Measurements from ENCODE around the gene CTNNA2.
A peak's percentile ranks its signal among the peaks of the same experiment; 100 is the strongest.

Gene CTNNA2

GRCh38 chr2:79977792-79978191, 464.9 kb downstream of the CTNNA2 start:
- no peaks in the 10 kb centered on the region for H3K9me3 ChIP-seq
- TF ChIP-seq, protein P1, sequence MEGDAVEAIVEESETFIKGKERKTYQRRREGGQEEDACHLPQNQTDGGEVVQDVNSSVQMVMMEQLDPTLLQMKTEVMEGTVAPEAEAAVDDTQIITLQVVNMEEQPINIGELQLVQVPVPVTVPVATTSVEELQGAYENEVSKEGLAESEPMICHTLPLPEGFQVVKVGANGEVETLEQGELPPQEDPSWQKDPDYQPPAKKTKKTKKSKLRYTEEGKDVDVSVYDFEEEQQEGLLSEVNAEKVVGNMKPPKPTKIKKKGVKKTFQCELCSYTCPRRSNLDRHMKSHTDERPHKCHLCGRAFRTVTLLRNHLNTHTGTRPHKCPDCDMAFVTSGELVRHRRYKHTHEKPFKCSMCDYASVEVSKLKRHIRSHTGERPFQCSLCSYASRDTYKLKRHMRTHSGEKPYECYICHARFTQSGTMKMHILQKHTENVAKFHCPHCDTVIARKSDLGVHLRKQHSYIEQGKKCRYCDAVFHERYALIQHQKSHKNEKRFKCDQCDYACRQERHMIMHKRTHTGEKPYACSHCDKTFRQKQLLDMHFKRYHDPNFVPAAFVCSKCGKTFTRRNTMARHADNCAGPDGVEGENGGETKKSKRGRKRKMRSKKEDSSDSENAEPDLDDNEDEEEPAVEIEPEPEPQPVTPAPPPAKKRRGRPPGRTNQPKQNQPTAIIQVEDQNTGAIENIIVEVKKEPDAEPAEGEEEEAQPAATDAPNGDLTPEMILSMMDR (IDR thresholded peaks at IDR 0.05; ENCODE audit: low read depth, low read length), result no peak
- no peaks in the 10 kb centered on the region for H3K4me1 ChIP-seq
- no peaks in the 10 kb centered on the region for H3K36me3 ChIP-seq
- no peaks in the 10 kb centered on the region for H3K27me3 ChIP-seq
- no peak overlapping the region for H3K4me3 ChIP-seq (ENCODE audit: low read depth, low read length)
- no peak for DNase-seq

DNA sequence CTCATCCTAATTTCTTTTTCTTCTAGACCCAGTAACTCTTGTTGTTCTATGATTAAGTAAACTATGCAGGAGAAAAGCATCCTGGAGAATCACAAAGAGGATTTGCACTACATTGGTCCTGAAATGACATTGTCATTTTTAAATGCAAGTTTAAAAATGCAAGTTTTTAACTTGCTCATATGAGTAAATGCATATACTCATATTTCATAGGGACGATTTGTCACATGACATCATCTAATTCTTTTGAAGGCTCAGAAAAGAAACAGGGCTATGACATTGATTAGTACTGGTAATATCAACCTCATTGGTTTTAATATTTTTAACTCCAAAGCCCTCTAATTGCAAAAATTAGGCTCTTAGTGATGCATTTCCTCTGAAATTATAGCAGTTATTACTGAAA, 467.3 kb downstream of the CTNNA2 start:
- no peaks in the 10 kb centered on the region for H3K27me3 ChIP-seq
- TF ChIP-seq, protein P1 (IDR thresholded peaks at IDR 0.05; ENCODE audit: low read depth, low read length), result no peak
- H3K4me3 ChIP-seq (ENCODE audit: low read depth, low read length), result no peak overlapping the region
- no peak for DNase-seq
- H3K4me1 ChIP-seq, result no peaks in the 10 kb centered on the region
- no peaks in the 10 kb centered on the region for H3K36me3 ChIP-seq
- H3K9me3 ChIP-seq, result no peaks in the 10 kb centered on the region

DNA sequence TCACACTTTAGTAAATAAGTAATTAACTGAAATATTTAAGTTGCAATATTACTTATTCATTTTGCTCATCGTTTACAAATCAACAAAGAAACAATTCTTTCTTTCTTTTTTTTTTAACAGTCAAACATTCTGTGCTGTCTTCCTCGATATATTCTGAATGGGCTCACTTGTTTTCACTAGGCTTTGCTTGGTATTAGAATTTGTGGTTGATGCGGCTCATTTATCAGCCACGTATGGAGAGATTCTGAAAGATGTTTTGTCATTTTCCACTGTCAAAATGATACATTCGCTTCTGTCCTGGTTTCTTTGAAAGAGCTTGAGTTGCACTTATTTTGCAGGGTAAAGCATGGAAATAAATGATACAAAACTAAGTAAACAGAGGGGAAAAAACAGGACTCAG, 468.0 kb downstream of the CTNNA2 start:
- H3K27me3 ChIP-seq, result no peaks in the 10 kb centered on the region
- TF ChIP-seq, protein P1 (IDR thresholded peaks at IDR 0.05; ENCODE audit: low read depth, low read length), result no peak
- H3K4me3 ChIP-seq (ENCODE audit: low read depth, low read length), result no peak overlapping the region
- no peaks in the 10 kb centered on the region for H3K4me1 ChIP-seq
- DNase-seq, result no peak
- H3K9me3 ChIP-seq, result no peaks in the 10 kb centered on the region
- no peaks in the 10 kb centered on the region for H3K36me3 ChIP-seq

DNA sequence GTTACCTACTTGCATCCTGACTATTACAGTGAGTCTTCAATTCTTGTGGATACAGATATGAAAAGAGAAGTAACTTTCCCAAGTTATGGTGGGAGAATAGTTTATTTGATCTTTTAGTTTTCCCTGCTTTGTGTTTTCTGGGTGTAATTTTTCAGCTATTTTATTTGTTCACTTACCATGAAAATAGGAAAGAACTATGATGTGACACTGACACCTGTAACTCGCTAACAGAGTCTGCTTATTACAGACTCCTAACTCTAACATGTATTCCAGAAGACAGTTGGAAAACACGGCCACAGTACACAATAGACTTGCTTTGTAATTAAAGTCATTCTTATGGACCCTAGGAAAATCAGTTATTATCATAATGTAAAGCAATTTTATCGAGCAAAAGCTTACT, 468.5 kb downstream of the CTNNA2 start:
- H3K27me3 ChIP-seq, result no peaks in the 10 kb centered on the region
- no peak for DNase-seq
- H3K4me1 ChIP-seq, result no peaks in the 10 kb centered on the region

DNA sequence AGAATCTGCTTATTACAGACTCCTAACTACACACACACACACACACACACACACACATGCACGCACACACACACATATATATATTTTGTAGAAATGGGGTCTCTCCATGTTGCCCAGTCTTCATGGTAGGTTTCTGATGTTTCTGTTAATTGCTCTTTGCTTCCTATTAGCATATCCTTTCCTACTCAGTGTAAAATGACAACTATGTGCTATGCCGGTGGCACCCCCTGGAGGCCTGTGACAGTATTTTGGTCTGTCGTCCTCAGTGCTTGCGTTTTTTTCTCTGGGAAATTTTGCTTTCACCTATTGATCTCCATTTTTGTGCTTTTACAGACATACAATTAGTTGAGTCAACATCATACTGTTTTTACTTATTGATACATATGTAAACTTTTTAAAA, 469.6 kb downstream of the CTNNA2 start:
- no peaks in the 10 kb centered on the region for H3K36me3 ChIP-seq
- H3K4me1 ChIP-seq, result no peaks in the 10 kb centered on the region
- no peaks in the 10 kb centered on the region for H3K27me3 ChIP-seq
- DNase-seq, result peak; percentile 55
- H3K4me3 ChIP-seq (ENCODE audit: low read depth, low read length), result no peak overlapping the region
- TF ChIP-seq, protein P1 (IDR thresholded peaks at IDR 0.05; ENCODE audit: low read depth, low read length), result peak; percentile 62
- H3K9me3 ChIP-seq, result no peaks in the 10 kb centered on the region

More for the DNA sequence above, 468.5 kb downstream of the CTNNA2 start:
- TF ChIP-seq, protein P1 (IDR thresholded peaks at IDR 0.05; ENCODE audit: low read depth, low read length), result no peak
- Histone ChIP-seq H3K36me3 (no peaks in the 10 kb centered on the region), H3K4me3 (ENCODE audit: low read depth, low read length) (no peak overlapping the region), H3K9me3 (no peaks in the 10 kb centered on the region)

DNA sequence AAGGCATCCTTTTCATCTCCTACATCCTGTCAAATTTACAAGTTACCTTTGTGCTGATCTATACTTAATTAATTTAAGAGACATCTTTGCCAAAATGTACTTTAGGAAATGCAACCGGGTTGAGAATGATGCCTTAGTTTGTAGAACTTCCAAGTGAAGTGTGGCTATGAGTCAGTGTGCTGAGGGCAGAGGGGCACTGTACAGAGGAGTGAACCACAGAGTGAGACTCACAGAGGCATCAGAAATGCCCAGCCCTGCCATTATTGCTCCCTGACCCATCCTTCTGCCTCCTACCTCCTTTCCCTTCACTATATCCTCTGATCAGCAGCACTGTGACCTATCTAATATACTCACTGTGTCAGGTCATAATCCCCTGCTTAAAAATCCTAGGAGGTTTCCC, 471.6 kb downstream of the CTNNA2 start:
- no peaks in the 10 kb centered on the region for H3K36me3 ChIP-seq
- no peaks in the 10 kb centered on the region for H3K9me3 ChIP-seq
- DNase-seq, result no peak
- no peak overlapping the region for H3K4me3 ChIP-seq (ENCODE audit: low read depth, low read length)
- no peaks in the 10 kb centered on the region for H3K27me3 ChIP-seq
- no peaks in the 10 kb centered on the region for H3K4me1 ChIP-seq
- TF ChIP-seq, protein P1 (IDR thresholded peaks at IDR 0.05; ENCODE audit: low read depth, low read length), result no peak

Data from BE2C (cell line).